ENCODE results near the gene KLF13. TPM values are rescaled to one million over a fixed set of nuclear protein-coding genes. Genes with fewer than 3 reads are reported as not detected.

KLF13 gene
- polyA plus RNA-seq, 2 of the 4 experiments (the other 2 are of a cell fraction): 53.5 TPM

DNA sequence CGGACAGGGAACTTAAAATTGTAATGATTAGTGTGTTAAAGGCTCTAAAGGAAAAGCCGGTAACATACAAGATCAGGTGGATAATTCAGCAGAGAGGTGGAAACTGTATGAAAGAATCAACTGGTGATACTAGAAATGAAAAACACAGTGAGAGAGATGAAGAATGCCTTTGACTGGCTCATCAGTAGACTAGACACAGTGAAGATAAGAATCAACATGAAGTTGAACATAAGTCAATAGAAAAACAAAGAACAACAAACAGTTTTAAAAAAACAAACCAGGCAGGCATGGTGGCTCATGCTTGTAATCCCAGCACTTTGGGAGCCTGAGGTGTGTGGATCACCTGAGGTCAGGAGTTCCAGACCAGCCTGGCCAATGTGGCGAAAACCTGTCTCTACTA is 82.1 kb downstream of the KLF13 start:
- ChIA-PET POLR2A (no interaction called here), CTCF (no interaction called here)
- Histone ChIP-seq H3K4me2 (no peak overlapping the region), H3K4me1 (peaks cover 6% of the 10 kb centered on the region; the same call in 1 of the 3 replicates), H3K4me3 (no peak overlapping the region), H3K9me3 (peaks cover 34% of the 10 kb centered on the region), H3K27ac (no peak overlapping the region)
- DNase-seq (ENCODE audit: low read depth in 1 of 2, low spot score in 1 of 2): no peak
- FAIRE-seq: no peak
- 85% methylated on average over 3 of the region's 3 CpGs for WGBS (ENCODE audit: missing lambda C conversion rate)
- TF ChIP-seq RNF2 (IDR thresholded peaks at IDR 0.05; ENCODE audit: borderline replicate concordance, low read depth) (no peak), POLR2A (IDR thresholded peaks at IDR 0.05; ENCODE audit: low read length) (no peak), BHLHE40 (IDR thresholded peaks at IDR 0.05; ENCODE audit: low read depth, low read length) (no peak), KDM1A (IDR thresholded peaks at IDR 0.05; ENCODE audit: low read depth) (no peak), TP53 (CRISPR knock-in tag; IDR thresholded peaks at IDR 0.05) (no peak), MAX (IDR thresholded peaks at IDR 0.05) (no peak), HEYL (CRISPR knock-in tag; IDR thresholded peaks at IDR 0.05) (no peak), HOXB5 (CRISPR knock-in tag; IDR thresholded peaks at IDR 0.05) (no peak), ATOH8 (CRISPR knock-in tag; IDR thresholded peaks at IDR 0.05; ENCODE audit: low read depth) (no peak), ZSCAN20 (CRISPR knock-in tag; IDR thresholded peaks at IDR 0.05) (no peak), NFE2L2 (conservative IDR thresholded peaks at IDR 0.05; ENCODE audit: low read length) (no peak), FOSL2 (IDR thresholded peaks at IDR 0.05) (no peak), FOSL2 (CRISPR knock-in tag; IDR thresholded peaks at IDR 0.05) (no peak), EP300 (IDR thresholded peaks at IDR 0.05) (no peak), ZFP36 (IDR thresholded peaks at IDR 0.05; ENCODE audit: borderline replicate concordance, partially characterized antibody) (no peak), HDAC2 (IDR thresholded peaks at IDR 0.05) (no peak), NPAS2 (CRISPR knock-in tag; IDR thresholded peaks at IDR 0.05; ENCODE audit: borderline replicate concordance) (no peak)
- TF ChIP-seq, protein P1, sequence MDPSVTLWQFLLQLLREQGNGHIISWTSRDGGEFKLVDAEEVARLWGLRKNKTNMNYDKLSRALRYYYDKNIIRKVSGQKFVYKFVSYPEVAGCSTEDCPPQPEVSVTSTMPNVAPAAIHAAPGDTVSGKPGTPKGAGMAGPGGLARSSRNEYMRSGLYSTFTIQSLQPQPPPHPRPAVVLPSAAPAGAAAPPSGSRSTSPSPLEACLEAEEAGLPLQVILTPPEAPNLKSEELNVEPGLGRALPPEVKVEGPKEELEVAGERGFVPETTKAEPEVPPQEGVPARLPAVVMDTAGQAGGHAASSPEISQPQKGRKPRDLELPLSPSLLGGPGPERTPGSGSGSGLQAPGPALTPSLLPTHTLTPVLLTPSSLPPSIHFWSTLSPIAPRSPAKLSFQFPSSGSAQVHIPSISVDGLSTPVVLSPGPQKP (IDR thresholded peaks at IDR 0.05; ENCODE audit: low read depth, low read length): no peak
- TF ChIP-seq, protein P2, sequence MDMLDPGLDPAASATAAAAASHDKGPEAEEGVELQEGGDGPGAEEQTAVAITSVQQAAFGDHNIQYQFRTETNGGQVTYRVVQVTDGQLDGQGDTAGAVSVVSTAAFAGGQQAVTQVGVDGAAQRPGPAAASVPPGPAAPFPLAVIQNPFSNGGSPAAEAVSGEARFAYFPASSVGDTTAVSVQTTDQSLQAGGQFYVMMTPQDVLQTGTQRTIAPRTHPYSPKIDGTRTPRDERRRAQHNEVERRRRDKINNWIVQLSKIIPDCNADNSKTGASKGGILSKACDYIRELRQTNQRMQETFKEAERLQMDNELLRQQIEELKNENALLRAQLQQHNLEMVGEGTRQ (IDR thresholded peaks at IDR 0.05): no peak
- TF ChIP-seq, protein P3, sequence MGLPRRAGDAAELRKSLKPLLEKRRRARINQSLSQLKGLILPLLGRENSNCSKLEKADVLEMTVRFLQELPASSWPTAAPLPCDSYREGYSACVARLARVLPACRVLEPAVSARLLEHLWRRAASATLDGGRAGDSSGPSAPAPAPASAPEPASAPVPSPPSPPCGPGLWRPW (IDR thresholded peaks at IDR 0.05): no peak
- ATAC-seq: no peak

DNA sequence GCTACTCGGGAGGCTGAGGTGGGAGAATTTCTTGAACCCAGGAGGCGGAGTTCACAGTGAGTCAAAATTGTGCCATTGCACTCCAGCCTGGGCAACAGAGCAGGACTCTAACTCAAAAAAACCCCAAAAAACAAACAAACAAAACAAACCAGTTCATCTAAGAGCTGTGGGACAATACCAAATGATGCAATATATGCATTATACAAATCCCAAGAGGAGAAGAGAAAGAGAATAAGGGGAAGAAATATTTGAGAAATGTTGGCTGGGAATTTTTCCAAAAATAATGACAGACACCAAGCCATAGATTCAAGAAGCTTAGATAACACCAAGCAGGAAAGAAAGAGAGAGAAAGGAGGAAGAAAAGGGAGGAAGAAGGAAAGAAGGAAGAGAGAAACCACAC is 82.5 kb downstream of the KLF13 start:
- Histone ChIP-seq H3K27ac (no peak overlapping the region), H3K9me3 (peaks cover 30% of the 10 kb centered on the region), H3K4me1 (peaks cover 6% of the 10 kb centered on the region; the same call in 1 of the 3 replicates), H3K4me2 (no peak overlapping the region), H3K4me3 (no peak overlapping the region)
- no peak for FAIRE-seq
- CTCF ChIA-PET: no interaction called here
- POLR2A ChIA-PET: no interaction called here
- WGBS (ENCODE audit: missing lambda C conversion rate): 51% methylated on average over 2 of the region's 2 CpGs
- DNase-seq (ENCODE audit: low read depth in 1 of 2, low spot score in 1 of 2): no peak
- ATAC-seq: no peak
- TF ChIP-seq SREBF2 (IDR thresholded peaks at IDR 0.05) (no peak), KDM5A (IDR thresholded peaks at IDR 0.05) (no peak), MYC (IDR thresholded peaks at IDR 0.05; ENCODE audit: borderline replicate concordance, low read length) (no peak), CEBPB (IDR thresholded peaks at IDR 0.05) (no peak), FOSL2 (IDR thresholded peaks at IDR 0.05) (no peak), FOSL2 (CRISPR knock-in tag; IDR thresholded peaks at IDR 0.05) (no peak), ZC3H11A (IDR thresholded peaks at IDR 0.05) (no peak), TFCP2L1 (CRISPR knock-in tag; IDR thresholded peaks at IDR 0.05) (no peak), FOXS1 (CRISPR knock-in tag; IDR thresholded peaks at IDR 0.05) (no peak), EHF (CRISPR knock-in tag; IDR thresholded peaks at IDR 0.05) (no peak), E2F6 (IDR thresholded peaks at IDR 0.05; ENCODE audit: borderline replicate concordance, low read depth) (no peak), POLR2A (IDR thresholded peaks at IDR 0.05; ENCODE audit: low read length) (no peak), PHF8 (IDR thresholded peaks at IDR 0.05; ENCODE audit: borderline replicate concordance, low read depth) (no peak), MAX (IDR thresholded peaks at IDR 0.05) (no peak), FOSB (CRISPR knock-in tag; IDR thresholded peaks at IDR 0.05) (no peak), NPAS2 (CRISPR knock-in tag; IDR thresholded peaks at IDR 0.05; ENCODE audit: borderline replicate concordance) (no peak), NR3C1 (IDR thresholded peaks at IDR 0.05) (no peak), RNF2 (IDR thresholded peaks at IDR 0.05; ENCODE audit: borderline replicate concordance, low read depth) (no peak)
- TF ChIP-seq, protein P3 (IDR thresholded peaks at IDR 0.05): no peak
- TF ChIP-seq, protein P2 (IDR thresholded peaks at IDR 0.05): no peak
- TF ChIP-seq, protein P1 (IDR thresholded peaks at IDR 0.05; ENCODE audit: low read depth, low read length): no peak

All from A549 (cell line).